SU-DHL-6 (cell line): ENCODE data around the gene KLRK1.
"Not testable (repeated sequence)": the region's sequence is repeated elsewhere in the genome, so short reads cannot be mapped to it uniquely, and the experiment has no call there.

Experiments
- CTCF ChIP-seq: fragments of 200-600 bp; sonication (generic); IDR thresholded peaks from one replicate; pipeline ENCODE4 v1.5.1; 2017; ENCODE audit warnings: antibody characterized with exemption, mild to moderate bottlenecking, low read length, moderate library complexity; ENCODE audit not compliant: insufficient read depth, poor library complexity, severe bottlenecking
- EZH2phosphoT487 ChIP-seq: fragments of 200-600 bp; sonication (generic), shearing (Covaris generic); conservative IDR thresholded peaks from 2 replicates; pipeline ENCODE4 v1.6.1; 2018; ENCODE audit warnings: mild to moderate bottlenecking, antibody characterized with exemption, low read length, moderate library complexity, mixed read lengths

DNA sequence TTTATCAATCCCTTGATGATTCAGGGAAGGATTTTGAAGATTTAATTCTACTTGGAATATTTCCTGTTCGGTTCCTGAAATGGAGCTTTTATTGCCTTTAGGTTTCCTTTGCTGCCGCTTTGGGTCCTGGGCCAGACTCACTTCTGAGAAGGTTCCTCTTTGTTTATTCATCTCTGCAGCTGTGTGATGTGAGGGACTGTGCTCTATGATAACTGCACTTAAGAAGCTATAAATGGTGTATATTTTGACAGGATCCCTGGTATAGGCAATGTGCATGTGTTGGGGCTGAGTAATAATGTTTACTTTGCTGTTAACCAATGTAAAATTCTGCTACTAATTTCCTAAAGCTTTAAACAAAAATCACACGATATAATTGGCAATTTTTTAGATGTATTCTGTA, 46.0 kb upstream of the KLRK1 start, which contains the start of gene KLRC2:
- TF ChIP-seq CTCF, EZH2phosphoT487: not testable (repeated sequence)
